ENCODE data around the gene TSHZ2. TPM values are rescaled to one million over a fixed set of nuclear protein-coding genes. Genes with fewer than 3 reads are reported as not detected.

The TSHZ2 gene
- total and polyA plus RNA-seq, 2 experiments from 2014 or later = 10.4 to 32.0 TPM

DNA sequence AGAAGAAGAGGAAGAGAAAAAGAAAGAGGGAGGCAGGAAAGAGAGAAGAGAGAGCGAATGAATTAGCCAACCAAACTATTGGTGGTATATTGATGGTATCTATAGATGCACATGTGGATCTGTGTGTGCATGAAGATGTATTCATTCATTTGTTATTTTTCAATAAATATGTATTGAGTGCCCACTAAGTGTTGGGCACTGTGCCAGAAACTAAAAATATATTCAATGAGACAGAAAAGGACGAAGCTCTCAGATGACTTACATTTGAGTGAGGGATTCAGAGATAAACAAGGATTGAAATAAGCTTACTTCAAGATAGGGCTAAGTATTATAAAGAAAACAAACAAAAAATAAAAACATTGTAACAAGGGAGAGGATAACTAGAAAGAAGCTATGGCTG is 154.9 kb downstream of the TSHZ2 start:
- DNase-seq (ENCODE audit: low read depth in 1 of 2, low spot score in 1 of 2) = no peak
- Histone ChIP-seq H3K27me3 (no peaks in the 10 kb centered on the region), H3K27ac (no peak overlapping the region)

DNA sequence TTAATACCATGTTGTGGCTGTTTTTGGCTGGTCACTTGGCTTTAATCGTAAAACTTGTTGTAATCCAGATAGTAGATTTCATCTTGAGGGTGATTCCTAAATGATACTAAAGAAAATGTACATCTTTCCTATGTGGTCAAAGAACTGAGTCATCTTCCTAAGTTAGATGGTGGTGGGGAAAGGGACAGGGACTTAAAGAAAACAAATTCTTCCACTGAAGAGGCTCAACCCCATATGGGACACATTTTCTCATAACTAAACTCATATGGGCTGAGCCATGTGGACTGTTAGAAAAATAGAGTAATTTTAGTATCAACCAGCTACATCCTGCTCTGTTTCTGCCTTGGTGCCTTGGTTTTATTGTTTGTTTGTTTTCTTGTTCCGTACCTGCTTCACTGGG is 155.8 kb downstream of the TSHZ2 start:
- TF ChIP-seq, protein P1, sequence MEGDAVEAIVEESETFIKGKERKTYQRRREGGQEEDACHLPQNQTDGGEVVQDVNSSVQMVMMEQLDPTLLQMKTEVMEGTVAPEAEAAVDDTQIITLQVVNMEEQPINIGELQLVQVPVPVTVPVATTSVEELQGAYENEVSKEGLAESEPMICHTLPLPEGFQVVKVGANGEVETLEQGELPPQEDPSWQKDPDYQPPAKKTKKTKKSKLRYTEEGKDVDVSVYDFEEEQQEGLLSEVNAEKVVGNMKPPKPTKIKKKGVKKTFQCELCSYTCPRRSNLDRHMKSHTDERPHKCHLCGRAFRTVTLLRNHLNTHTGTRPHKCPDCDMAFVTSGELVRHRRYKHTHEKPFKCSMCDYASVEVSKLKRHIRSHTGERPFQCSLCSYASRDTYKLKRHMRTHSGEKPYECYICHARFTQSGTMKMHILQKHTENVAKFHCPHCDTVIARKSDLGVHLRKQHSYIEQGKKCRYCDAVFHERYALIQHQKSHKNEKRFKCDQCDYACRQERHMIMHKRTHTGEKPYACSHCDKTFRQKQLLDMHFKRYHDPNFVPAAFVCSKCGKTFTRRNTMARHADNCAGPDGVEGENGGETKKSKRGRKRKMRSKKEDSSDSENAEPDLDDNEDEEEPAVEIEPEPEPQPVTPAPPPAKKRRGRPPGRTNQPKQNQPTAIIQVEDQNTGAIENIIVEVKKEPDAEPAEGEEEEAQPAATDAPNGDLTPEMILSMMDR (IDR thresholded peaks at IDR 0.05; ENCODE audit: low read depth, low read length) = no peak

More for the DNA sequence above, 154.9 kb downstream of the TSHZ2 start:
- H3K9me3 ChIP-seq (ENCODE audit: low read depth) = no peaks in the 10 kb centered on the region
- peaks cover 18% of the 10 kb centered on the region for H3K4me1 ChIP-seq (ENCODE audit: low read depth)
- H3K36me3 ChIP-seq = no peaks in the 10 kb centered on the region
- no peak overlapping the region for H3K4me3 ChIP-seq
- TF ChIP-seq, protein P1 (IDR thresholded peaks at IDR 0.05; ENCODE audit: low read depth, low read length) = no peak

DNA sequence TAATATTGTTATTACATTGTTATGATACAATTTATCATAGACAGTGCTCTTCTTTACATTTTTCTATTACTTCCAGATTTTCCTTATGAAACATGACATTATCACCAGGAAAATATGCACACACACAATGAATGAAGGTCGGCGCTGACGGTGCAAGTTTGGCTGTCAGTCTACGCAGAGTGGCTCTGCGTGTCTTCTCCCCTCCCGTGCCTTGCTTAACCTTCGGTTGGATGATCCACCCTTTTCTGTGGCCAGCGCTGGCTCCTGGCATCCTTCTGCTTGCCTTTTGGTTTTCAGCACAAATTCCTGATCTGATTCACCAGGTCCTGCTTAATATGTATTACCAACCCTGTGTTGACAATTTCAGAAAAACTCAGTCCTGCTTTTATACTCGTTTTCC is 157.4 kb downstream of the TSHZ2 start:
- Histone ChIP-seq H3K27ac (no peak overlapping the region), H3K4me1 (ENCODE audit: low read depth) (peaks cover 26% of the 10 kb centered on the region)

More for the DNA sequence above, 155.8 kb downstream of the TSHZ2 start:
- no peaks in the 10 kb centered on the region for H3K27me3 ChIP-seq
- H3K27ac ChIP-seq = no peak overlapping the region
- DNase-seq (ENCODE audit: low read depth in 1 of 2, low spot score in 1 of 2) = no peak
- H3K4me3 ChIP-seq = no peak overlapping the region
- H3K36me3 ChIP-seq = no peaks in the 10 kb centered on the region
- peaks cover 21% of the 10 kb centered on the region for H3K4me1 ChIP-seq (ENCODE audit: low read depth)
- H3K9me3 ChIP-seq (ENCODE audit: low read depth) = no peaks in the 10 kb centered on the region

GRCh38 chr20:53130795-53131194 is 158.6 kb downstream of the TSHZ2 start:
- Histone ChIP-seq H3K36me3 (no peaks in the 10 kb centered on the region), H3K9me3 (ENCODE audit: low read depth) (no peaks in the 10 kb centered on the region), H3K27me3 (no peaks in the 10 kb centered on the region), H3K4me1 (ENCODE audit: low read depth) (peaks cover 26% of the 10 kb centered on the region), H3K4me3 (no peak overlapping the region), H3K27ac (no peak overlapping the region)
- DNase-seq (ENCODE audit: low read depth in 1 of 2, low spot score in 1 of 2) = no peak
- TF ChIP-seq, protein P1 (IDR thresholded peaks at IDR 0.05; ENCODE audit: low read depth, low read length) = no peak

More for the DNA sequence above, 157.4 kb downstream of the TSHZ2 start:
- Histone ChIP-seq H3K4me3 (no peak overlapping the region), H3K9me3 (ENCODE audit: low read depth) (no peaks in the 10 kb centered on the region), H3K36me3 (no peaks in the 10 kb centered on the region), H3K27me3 (no peaks in the 10 kb centered on the region)
- TF ChIP-seq, protein P1 (IDR thresholded peaks at IDR 0.05; ENCODE audit: low read depth, low read length) = no peak
- DNase-seq (ENCODE audit: low read depth in 1 of 2, low spot score in 1 of 2) = no peak

DNA sequence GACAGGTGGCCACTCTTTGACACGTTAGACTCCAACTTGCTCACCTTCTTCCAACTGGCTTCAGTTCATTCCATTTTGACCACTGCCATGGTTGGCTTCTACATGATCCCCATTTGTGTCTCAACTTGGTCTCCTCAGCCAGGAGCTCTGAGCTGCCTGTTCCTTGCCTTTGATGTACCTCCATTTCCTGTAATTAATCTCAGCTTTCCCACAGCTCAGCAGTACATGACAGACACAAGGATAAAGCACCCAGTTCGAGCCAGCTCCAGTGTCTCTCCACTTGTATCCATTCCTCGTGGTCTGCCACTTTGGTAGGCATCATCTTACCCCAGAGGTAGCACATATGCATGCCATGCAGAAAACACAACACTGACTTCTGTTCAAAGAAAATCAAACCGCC is 161.0 kb downstream of the TSHZ2 start:
- no peaks in the 10 kb centered on the region for H3K36me3 ChIP-seq
- DNase-seq (ENCODE audit: low read depth in 1 of 2, low spot score in 1 of 2) = no peak
- no peaks in the 10 kb centered on the region for H3K27me3 ChIP-seq
- peaks cover 24% of the 10 kb centered on the region for H3K4me1 ChIP-seq (ENCODE audit: low read depth)
- H3K4me3 ChIP-seq = no peak overlapping the region
- no peak overlapping the region for H3K27ac ChIP-seq
- TF ChIP-seq, protein P1 (IDR thresholded peaks at IDR 0.05; ENCODE audit: low read depth, low read length) = no peak
- no peaks in the 10 kb centered on the region for H3K9me3 ChIP-seq (ENCODE audit: low read depth)

GRCh38 chr20:53133628-53134027 is 161.5 kb downstream of the TSHZ2 start:
- H3K27ac ChIP-seq = no peak overlapping the region
- TF ChIP-seq, protein P1 (IDR thresholded peaks at IDR 0.05; ENCODE audit: low read depth, low read length) = no peak
- H3K9me3 ChIP-seq (ENCODE audit: low read depth) = no peaks in the 10 kb centered on the region
- H3K27me3 ChIP-seq = no peaks in the 10 kb centered on the region
- no peaks in the 10 kb centered on the region for H3K36me3 ChIP-seq
- no peak overlapping the region for H3K4me3 ChIP-seq
- DNase-seq (ENCODE audit: low read depth in 1 of 2, low spot score in 1 of 2) = no peak
- peaks cover 25% of the 10 kb centered on the region for H3K4me1 ChIP-seq (ENCODE audit: low read depth)

All from cardiac muscle cell (in vitro differentiated cells and primary cell).